Activated CD4-positive, alpha-beta T cell treated with anti-CD3 and anti-CD28 coated beads, Interleukin-2, amount 10 ng/mL, durations not matched to agents 7 days and 5 days (primary cell): ENCODE results near the gene THSD7B. TPM values are rescaled to one million over a fixed set of nuclear protein-coding genes. Genes with fewer than 3 reads are reported as not detected.

Experiments used
- CTCF ChIA-PET: fragments of 350-600 bp; sonication (Branson Sonifier 250); formaldehyde crosslinking; loops from one replicate; lab custom pipeline; 2021; ENCODE audit warnings: antibody characterized with exemption; lab: Charles Lee
- POLR2A ChIA-PET: fragments of 350-600 bp; sonication (Branson Sonifier 250); formaldehyde crosslinking; loops from one replicate; lab custom pipeline; 2021; ENCODE audit warnings: antibody characterized with exemption; lab: Charles Lee
- DNase-seq: peaks from one replicate; pipeline ENCODE4 v3.0.0-alpha.2; 2020
- H3K27ac Mint-ChIP-seq: one replicate; pipeline ENCODE4 v1.8.0; 2021; ENCODE audit warnings: mild to moderate bottlenecking, moderate library complexity, mixed read lengths
- H3K27me3 Mint-ChIP-seq: one replicate; pipeline ENCODE4 v1.8.0; 2021; ENCODE audit warnings: mixed read lengths
- H3K36me3 Mint-ChIP-seq: one replicate; pipeline ENCODE4 v1.8.0; 2021; ENCODE audit warnings: low read depth, mixed read lengths
- H3K4me1 Mint-ChIP-seq: one replicate; pipeline ENCODE4 v1.8.0; 2021; ENCODE audit warnings: mixed read lengths
- H3K4me3 Mint-ChIP-seq: one replicate; pipeline ENCODE4 v1.8.0; 2021; ENCODE audit warnings: mild to moderate bottlenecking, moderate library complexity, mixed read lengths
- H3K9me3 Mint-ChIP-seq: one replicate; pipeline ENCODE4 v1.8.0; 2021; ENCODE audit warnings: mixed read lengths
- total RNA-seq, 2 experiments: library from RNA; stranded (reverse); gene quantifications; one replicate each; pipeline ENCODE4 v1.2.3, GENCODE V29; 2021

Gene THSD7B
- total RNA-seq, 2 experiments from 2014 or later = not detected

GRCh38 chr2:136916131-136916530 lies 150.8 kb downstream of the THSD7B start:
- ChIA-PET POLR2A (no interaction called here), CTCF (no interaction called here)
- Mint-ChIP-seq H3K36me3 (no peaks in the 10 kb centered on the region), H3K9me3 (peaks cover 3% of the 10 kb centered on the region), H3K27ac (no peak overlapping the region), H3K27me3 (no peaks in the 10 kb centered on the region), H3K4me1 (no peaks in the 10 kb centered on the region), H3K4me3 (no peak overlapping the region)
- no peak for DNase-seq

- Mint-ChIP-seq H3K4me1 (no peaks in the 10 kb centered on the region), H3K36me3 (no peaks in the 10 kb centered on the region), H3K4me3 (no peak overlapping the region), H3K9me3 (peaks cover 3% of the 10 kb centered on the region), H3K27me3 (no peaks in the 10 kb centered on the region), H3K27ac (no peak overlapping the region)
- CTCF ChIA-PET = no interaction called here
- POLR2A ChIA-PET = no interaction called here
- no peak for DNase-seq
These were observed 152.1 kb downstream of the THSD7B start for GRCh38 chr2:136917411-136917881.

- Mint-ChIP-seq H3K36me3 (no peaks in the 10 kb centered on the region), H3K4me1 (no peaks in the 10 kb centered on the region), H3K9me3 (no peaks in the 10 kb centered on the region), H3K4me3 (no peak overlapping the region), H3K27ac (no peak overlapping the region), H3K27me3 (no peaks in the 10 kb centered on the region)
- ChIA-PET POLR2A (no interaction called here), CTCF (no interaction called here)
- DNase-seq = no peak
These were observed 154.3 kb downstream of the THSD7B start for GRCh38 chr2:136919682-136920081.

- no peaks in the 10 kb centered on the region for H3K9me3 Mint-ChIP-seq
- ChIA-PET CTCF (no interaction called here), POLR2A (no interaction called here)
- DNase-seq = no peak
- H3K4me3 Mint-ChIP-seq = no peak overlapping the region
- H3K27me3 Mint-ChIP-seq = no peaks in the 10 kb centered on the region
- no peak overlapping the region for H3K27ac Mint-ChIP-seq
- H3K36me3 Mint-ChIP-seq = no peaks in the 10 kb centered on the region
- H3K4me1 Mint-ChIP-seq = no peaks in the 10 kb centered on the region
These were observed 155.4 kb downstream of the THSD7B start for GRCh38 chr2:136920652-136921333.

GRCh38 chr2:136927156-136927555 lies 161.8 kb downstream of the THSD7B start:
- Mint-ChIP-seq H3K27ac (no peak overlapping the region), H3K9me3 (no peaks in the 10 kb centered on the region), H3K27me3 (peaks cover 7% of the 10 kb centered on the region), H3K4me1 (no peaks in the 10 kb centered on the region), H3K36me3 (no peaks in the 10 kb centered on the region), H3K4me3 (no peak overlapping the region)
- CTCF ChIA-PET = no interaction called here
- no peak for DNase-seq
- POLR2A ChIA-PET = no interaction called here

- POLR2A ChIA-PET = no interaction called here
- CTCF ChIA-PET = no interaction called here
- Mint-ChIP-seq H3K27me3 (peaks cover 7% of the 10 kb centered on the region), H3K4me1 (no peaks in the 10 kb centered on the region), H3K4me3 (no peak overlapping the region), H3K9me3 (no peaks in the 10 kb centered on the region), H3K27ac (no peak overlapping the region), H3K36me3 (no peaks in the 10 kb centered on the region)
- DNase-seq = no peak
These were observed 164.2 kb downstream of the THSD7B start for GRCh38 chr2:136929531-136929930.

- CTCF ChIA-PET = no interaction called here
- H3K9me3 Mint-ChIP-seq = no peaks in the 10 kb centered on the region
- H3K4me1 Mint-ChIP-seq = no peaks in the 10 kb centered on the region
- POLR2A ChIA-PET = no interaction called here
- H3K36me3 Mint-ChIP-seq = no peaks in the 10 kb centered on the region
- H3K27ac Mint-ChIP-seq = no peak overlapping the region
- peaks cover 4% of the 10 kb centered on the region for H3K27me3 Mint-ChIP-seq
- no peak overlapping the region for H3K4me3 Mint-ChIP-seq
- DNase-seq = no peak
These were observed 167.4 kb downstream of the THSD7B start for GRCh38 chr2:136932700-136933099.

GRCh38 chr2:136935119-136935518 lies 169.8 kb downstream of the THSD7B start:
- Mint-ChIP-seq H3K4me1 (no peaks in the 10 kb centered on the region), H3K27ac (no peak overlapping the region), H3K9me3 (no peaks in the 10 kb centered on the region), H3K36me3 (no peaks in the 10 kb centered on the region), H3K4me3 (no peak overlapping the region), H3K27me3 (peaks cover 3% of the 10 kb centered on the region)
- CTCF ChIA-PET = no interaction called here
- POLR2A ChIA-PET = no interaction called here
- DNase-seq = no peak

- H3K4me1 Mint-ChIP-seq = no peaks in the 10 kb centered on the region
- ChIA-PET CTCF (no interaction called here), POLR2A (no interaction called here)
- no peak for DNase-seq
- no peak overlapping the region for H3K27ac Mint-ChIP-seq
- no peaks in the 10 kb centered on the region for H3K9me3 Mint-ChIP-seq
- no peak overlapping the region for H3K4me3 Mint-ChIP-seq
- no peaks in the 10 kb centered on the region for H3K36me3 Mint-ChIP-seq
- no peaks in the 10 kb centered on the region for H3K27me3 Mint-ChIP-seq
These were observed 190.7 kb downstream of the THSD7B start for GRCh38 chr2:136956050-136956449.

- Mint-ChIP-seq H3K4me3 (no peak overlapping the region), H3K9me3 (no peaks in the 10 kb centered on the region), H3K4me1 (no peaks in the 10 kb centered on the region), H3K27ac (no peak overlapping the region), H3K27me3 (no peaks in the 10 kb centered on the region), H3K36me3 (no peaks in the 10 kb centered on the region)
- no peak for DNase-seq
- ChIA-PET POLR2A (no interaction called here), CTCF (no interaction called here)
These were observed 191.7 kb downstream of the THSD7B start for GRCh38 chr2:136957044-136957443.

- Mint-ChIP-seq H3K27ac (no peak overlapping the region), H3K4me3 (no peak overlapping the region), H3K36me3 (no peaks in the 10 kb centered on the region), H3K4me1 (no peaks in the 10 kb centered on the region), H3K9me3 (no peaks in the 10 kb centered on the region), H3K27me3 (no peaks in the 10 kb centered on the region)
- CTCF ChIA-PET = no interaction called here
- POLR2A ChIA-PET = no interaction called here
- DNase-seq = no peak
These were observed 196.9 kb downstream of the THSD7B start for GRCh38 chr2:136962105-136962725.

GRCh38 chr2:136966485-136966884 lies 201.1 kb downstream of the THSD7B start:
- no peaks in the 10 kb centered on the region for H3K4me1 Mint-ChIP-seq
- no peaks in the 10 kb centered on the region for H3K27me3 Mint-ChIP-seq
- H3K27ac Mint-ChIP-seq = no peak overlapping the region
- CTCF ChIA-PET = no interaction called here
- POLR2A ChIA-PET = interaction anchor here (0.7 kb wide), 1 partner anchor 330 kb away, joined by 3 read pairs; no protein-coding TSS in a partner anchor
- no peak for DNase-seq
- H3K36me3 Mint-ChIP-seq = no peaks in the 10 kb centered on the region
- no peaks in the 10 kb centered on the region for H3K9me3 Mint-ChIP-seq
- H3K4me3 Mint-ChIP-seq = no peak overlapping the region

GRCh38 chr2:136980303-136980702 lies 215.0 kb downstream of the THSD7B start:
- POLR2A ChIA-PET = no interaction called here
- H3K9me3 Mint-ChIP-seq = no peaks in the 10 kb centered on the region
- DNase-seq = no peak
- H3K27ac Mint-ChIP-seq = no peak overlapping the region
- no peaks in the 10 kb centered on the region for H3K36me3 Mint-ChIP-seq
- H3K27me3 Mint-ChIP-seq = no peaks in the 10 kb centered on the region
- no peak overlapping the region for H3K4me3 Mint-ChIP-seq
- CTCF ChIA-PET = interaction anchor here (1.0 kb wide), 1 partner anchor 218 kb away, joined by 3 read pairs; no protein-coding TSS in a partner anchor
- H3K4me1 Mint-ChIP-seq = no peaks in the 10 kb centered on the region
